Kasumi-1 (cell line): Measurements from ENCODE around the gene ENGASE.
"Not testable (repeated sequence)": the region's sequence is repeated elsewhere in the genome, so short reads cannot be mapped to it uniquely, and the experiment has no call there.

Source experiments
- DNase-seq, 2 experiments: peaks; one replicate each; lab custom pipeline; 2025; lab: John Stamatoyannopoulos, UW

The ENGASE gene

GRCh38 chr17:79074649-79075445, at the start of gene ENGASE:
Gene ENGASE (plus strand): TSS chr17:79074824. CDS start chr17:79074945, 121 bp downstream.
- peak; percentile 96 to 97 for DNase-seq

- DNase-seq = no peak
These were observed 49.5 kb upstream of the ENGASE start for GRCh38 chr17:79024901-79025737.

- DNase-seq = no peak
These were observed 48.0 kb upstream of the ENGASE start for GRCh38 chr17:79026376-79027273.

- DNase-seq = no peak
These were observed 47.2 kb upstream of the ENGASE start for GRCh38 chr17:79027274-79027924.

GRCh38 chr17:79027925-79028491, 46.6 kb upstream of the ENGASE start:
- DNase-seq = no peak

- peak; percentile 33 to 49 for DNase-seq
These were observed 45.9 kb upstream of the ENGASE start for GRCh38 chr17:79028496-79029326.

GRCh38 chr17:79029327-79030009, 45.2 kb upstream of the ENGASE start:
- DNase-seq = no peak

- not testable (repeated sequence) for DNase-seq
These were observed 44.0 kb upstream of the ENGASE start for GRCh38 chr17:79030636-79031035.

- no peak for DNase-seq
These were observed 42.4 kb upstream of the ENGASE start for GRCh38 chr17:79031996-79032875.

- DNase-seq = no peak
These were observed 41.5 kb upstream of the ENGASE start for GRCh38 chr17:79033046-79033616.

- no peak for DNase-seq
These were observed 40.7 kb upstream of the ENGASE start for GRCh38 chr17:79033741-79034501.

GRCh38 chr17:79034931-79035485, 39.6 kb upstream of the ENGASE start:
- DNase-seq = no peak

- DNase-seq = no peak
These were observed 38.9 kb upstream of the ENGASE start for GRCh38 chr17:79035686-79036085.

GRCh38 chr17:79036181-79036580, 38.4 kb upstream of the ENGASE start:
- no peak for DNase-seq

GRCh38 chr17:79036596-79036995, 38.0 kb upstream of the ENGASE start:
- DNase-seq = peak in 1 of 2 experiments; percentile 8

GRCh38 chr17:79038545-79039135, 36.0 kb upstream of the ENGASE start:
- no peak for DNase-seq

- DNase-seq = no peak
These were observed 35.5 kb upstream of the ENGASE start for GRCh38 chr17:79039171-79039570.
